Thyroid gland (tissue), 4 donors: ENCODE results near the gene PACS1. TPM values are rescaled to one million over a fixed set of nuclear protein-coding genes. Genes with fewer than 3 reads are reported as not detected.

Experiments
- DNase-seq, 2 donors: peaks; one replicate each; pipeline ENCODE4 v3.0.0-alpha.2; 2019
- H3K27ac ChIP-seq, 3 donors: fragments of 200-600 bp; sonication (generic); 1 replicate in 2 of 3; 2 replicates in 1 of 3; pipeline ENCODE4 v1.5.1; 2016 to 2019; ENCODE audit warnings: mild to moderate bottlenecking in 1 of 3, moderate library complexity in 1 of 3
- H3K27me3 ChIP-seq: fragments of 200-600 bp; sonication (generic); one replicate; pipeline ENCODE4 v1.5.1; 2019
- H3K36me3 ChIP-seq, 2 donors: fragments of 200-600 bp; sonication (generic); one replicate each; pipeline ENCODE4 v1.5.1; 2016 to 2019
- H3K4me1 ChIP-seq, 2 donors: fragments of 200-600 bp; sonication (generic); one replicate each; pipeline ENCODE4 v1.5.1; 2017 to 2019
- H3K4me3 ChIP-seq, 3 donors: fragments of 200-600 bp; sonication (generic); replicated peaks in 1 of 3; 1 replicate in 2 of 3; 2 replicates in 1 of 3; pipeline ENCODE4 v1.5.1; 2016; ENCODE audit warnings: mild to moderate bottlenecking in 1 of 3
- H3K9me3 ChIP-seq: fragments of 200-600 bp; sonication (generic); one replicate; pipeline ENCODE4 v1.5.1; 2017
- POLR2A ChIP-seq, 2 donors: fragments of 450-650 bp; IDR thresholded peaks; one replicate each; pipeline ENCODE4 v1.6.1; 2017; ENCODE audit warnings: antibody characterized with exemption in 2 of 2, mild to moderate bottlenecking in 2 of 2, moderate library complexity in 1 of 2
- WGBS, 2 donors: methylation state at CpG; one replicate each; pipeline ENCODE4 v1.1.5; 2017; 5-methylcytosine and 5-hydroxymethylcytosine counted together
- intact Hi-C: fragments of 100-400 bp; cut with DNase I; formaldehyde crosslinking; loops from one replicate; pipeline ENCODE4 v1.15.1; 2023
- total RNA-seq, 4 donors: library from RNA; depleted of rRNA; stranded (reverse); fragments of >200 nt; gene quantifications; one replicate each; pipeline ENCODE4 v1.2.3, GENCODE V29; 2016
- TF ChIP-seq, protein P1 (sequence below), 6 experiments: fragments of 200-600 bp in 3 of 6; fragments of 450-650 bp in 3 of 6; sonication (generic) in 3 of 6; IDR thresholded peaks; one replicate each; pipeline ENCODE4 v1.5.1; 2016 to 2019; ENCODE audit warnings: antibody characterized with exemption in 6 of 6, mild to moderate bottlenecking in 2 of 6, inconsistent platforms in 1 of 6, moderate library complexity in 1 of 6

Gene PACS1
- total RNA-seq, 4 donors from 2014 or later, result 39.6 to 67.7 (median 59.7) TPM

DNA sequence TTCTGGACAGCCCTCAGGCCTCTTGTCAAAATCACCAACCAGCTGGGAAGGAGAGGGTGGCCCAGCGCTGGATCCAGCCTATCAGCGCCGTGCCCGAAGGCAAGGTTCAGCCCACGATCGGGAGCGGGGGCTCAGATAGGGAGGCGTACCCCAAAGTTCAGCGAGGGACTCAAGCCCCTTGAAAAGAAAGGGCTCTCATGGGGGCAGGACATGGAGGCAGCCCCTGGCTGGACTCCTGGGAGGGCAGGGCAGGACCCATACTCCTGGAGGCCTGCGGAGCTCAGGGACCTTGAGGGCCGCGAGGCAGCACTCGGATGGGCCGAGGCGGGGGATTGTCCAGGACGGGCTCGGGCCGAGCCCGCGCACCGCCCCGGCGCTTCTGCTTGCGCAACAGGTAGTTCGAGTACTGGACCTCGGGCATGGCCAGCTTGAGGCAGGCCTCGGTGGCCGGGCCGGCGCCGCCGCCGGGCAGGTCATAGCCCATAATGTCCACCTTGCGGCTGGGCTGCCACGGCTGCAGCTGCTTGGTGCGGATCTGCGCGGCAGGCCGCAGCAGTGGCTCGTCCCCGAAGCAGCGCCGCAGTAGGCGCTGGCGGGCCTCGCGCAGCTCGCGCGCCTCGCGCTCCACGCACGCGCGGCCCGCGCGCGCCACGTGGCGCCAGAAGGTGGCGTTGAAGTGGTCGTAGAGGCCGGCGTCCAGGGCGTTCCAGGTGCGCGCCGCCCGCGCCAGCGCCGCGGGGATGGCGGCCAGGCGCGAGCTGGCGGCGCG is 27.7 kb upstream of the PACS1 start:
- Histone ChIP-seq H3K27ac (no peak overlapping the region), H3K36me3 (peaks cover 0 to 12% of the 10 kb centered on the region in 2 donors), H3K4me1 (peaks cover 26% of the 10 kb centered on the region in 2 donors), H3K27me3 (no peaks in the 10 kb centered on the region), H3K4me3 (no peak overlapping the region), H3K9me3 (no peaks in the 10 kb centered on the region)
- WGBS, 2 donors, result 96 to 97% methylated on average over 48 to 78 of the region's 81 CpGs
- no peak for TF ChIP-seq POLR2A (IDR thresholded peaks at IDR 0.05)
- TF ChIP-seq, protein P1, sequence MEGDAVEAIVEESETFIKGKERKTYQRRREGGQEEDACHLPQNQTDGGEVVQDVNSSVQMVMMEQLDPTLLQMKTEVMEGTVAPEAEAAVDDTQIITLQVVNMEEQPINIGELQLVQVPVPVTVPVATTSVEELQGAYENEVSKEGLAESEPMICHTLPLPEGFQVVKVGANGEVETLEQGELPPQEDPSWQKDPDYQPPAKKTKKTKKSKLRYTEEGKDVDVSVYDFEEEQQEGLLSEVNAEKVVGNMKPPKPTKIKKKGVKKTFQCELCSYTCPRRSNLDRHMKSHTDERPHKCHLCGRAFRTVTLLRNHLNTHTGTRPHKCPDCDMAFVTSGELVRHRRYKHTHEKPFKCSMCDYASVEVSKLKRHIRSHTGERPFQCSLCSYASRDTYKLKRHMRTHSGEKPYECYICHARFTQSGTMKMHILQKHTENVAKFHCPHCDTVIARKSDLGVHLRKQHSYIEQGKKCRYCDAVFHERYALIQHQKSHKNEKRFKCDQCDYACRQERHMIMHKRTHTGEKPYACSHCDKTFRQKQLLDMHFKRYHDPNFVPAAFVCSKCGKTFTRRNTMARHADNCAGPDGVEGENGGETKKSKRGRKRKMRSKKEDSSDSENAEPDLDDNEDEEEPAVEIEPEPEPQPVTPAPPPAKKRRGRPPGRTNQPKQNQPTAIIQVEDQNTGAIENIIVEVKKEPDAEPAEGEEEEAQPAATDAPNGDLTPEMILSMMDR (IDR thresholded peaks at IDR 0.05), result no peak
- DNase-seq, result no peak
- intact Hi-C loops, result no loop called here

GRCh38 chr11:66042996-66043906 is 26.8 kb upstream of the PACS1 start:
- H3K27me3 ChIP-seq, result no peaks in the 10 kb centered on the region
- peaks cover 0 to 12% of the 10 kb centered on the region in 2 donors for H3K36me3 ChIP-seq
- WGBS, 2 donors, result 96 to 97% methylated on average over 83 to 84 of the region's 88 CpGs
- H3K4me3 ChIP-seq, result no peak overlapping the region
- no peak for TF ChIP-seq POLR2A (IDR thresholded peaks at IDR 0.05)
- TF ChIP-seq, protein P1 (IDR thresholded peaks at IDR 0.05), result no peak
- DNase-seq, result no peak
- intact Hi-C loops, result no loop called here
- peaks cover 33 to 34% of the 10 kb centered on the region in 2 donors for H3K4me1 ChIP-seq
- no peak overlapping the region for H3K27ac ChIP-seq
- H3K9me3 ChIP-seq, result no peaks in the 10 kb centered on the region

DNA sequence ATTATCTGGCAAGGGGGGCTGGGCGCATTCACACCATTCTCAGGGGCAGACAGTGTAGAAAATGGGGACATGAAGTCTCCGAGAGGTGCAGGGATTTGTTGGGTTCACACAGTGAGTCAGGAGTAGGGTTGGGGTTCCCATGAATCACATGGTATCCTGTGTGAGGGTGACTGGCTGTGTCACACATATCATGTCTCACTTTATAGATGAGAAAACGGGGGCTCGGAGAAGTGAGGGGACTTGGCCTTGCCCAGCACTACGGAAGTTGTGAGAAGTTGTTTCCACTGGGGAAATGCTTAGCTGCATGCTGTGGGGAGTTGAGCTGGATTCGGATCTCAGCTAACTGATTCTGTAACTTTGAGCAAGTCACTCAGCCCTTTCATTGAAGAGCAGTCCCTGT is 25.3 kb upstream of the PACS1 start:
- peaks cover 42 to 49% of the 10 kb centered on the region in 2 donors for H3K4me1 ChIP-seq
- WGBS, 2 donors, result 71 to 76% methylated on average over 6 of the region's 6 CpGs
- H3K27ac ChIP-seq, result no peak overlapping the region
- no peaks in the 10 kb centered on the region for H3K9me3 ChIP-seq
- no peak for DNase-seq
- peaks cover 0 to 12% of the 10 kb centered on the region in 2 donors for H3K36me3 ChIP-seq
- TF ChIP-seq POLR2A (IDR thresholded peaks at IDR 0.05), result no peak
- TF ChIP-seq, protein P1 (IDR thresholded peaks at IDR 0.05), result no peak
- H3K4me3 ChIP-seq, result no peak overlapping the region
- no peaks in the 10 kb centered on the region for H3K27me3 ChIP-seq
- intact Hi-C loops, result no loop called here

- WGBS, 2 donors, result 26 to 45% methylated on average over 4 to 8 of the region's 11 CpGs
- Histone ChIP-seq H3K4me1 (peaks cover 47 to 53% of the 10 kb centered on the region in 2 donors), H3K9me3 (no peaks in the 10 kb centered on the region), H3K36me3 (peaks cover 0 to 12% of the 10 kb centered on the region in 2 donors), H3K27ac (peak overlapping the region; percentile 86 to 96 (median 95)), H3K4me3 (no peak overlapping the region), H3K27me3 (no peaks in the 10 kb centered on the region)
- TF ChIP-seq POLR2A (IDR thresholded peaks at IDR 0.05), result no peak
- TF ChIP-seq, protein P1 (IDR thresholded peaks at IDR 0.05), result peak; percentile 65 to 93 (median 80)
- intact Hi-C loops, result no loop called here
- peak; percentile 67 to 73 for DNase-seq
Observed at GRCh38 chr11:66045177-66045639, 24.9 kb upstream of the PACS1 start.
